ENCODE results near the gene ATXN1. TPM values are rescaled to one million over a fixed set of nuclear protein-coding genes. Genes with fewer than 3 reads are reported as not detected.

Gene ATXN1
- total RNA-seq, 4 donors from 2014 or later, result 24.9 to 48.0 (median 36.8) TPM

DNA sequence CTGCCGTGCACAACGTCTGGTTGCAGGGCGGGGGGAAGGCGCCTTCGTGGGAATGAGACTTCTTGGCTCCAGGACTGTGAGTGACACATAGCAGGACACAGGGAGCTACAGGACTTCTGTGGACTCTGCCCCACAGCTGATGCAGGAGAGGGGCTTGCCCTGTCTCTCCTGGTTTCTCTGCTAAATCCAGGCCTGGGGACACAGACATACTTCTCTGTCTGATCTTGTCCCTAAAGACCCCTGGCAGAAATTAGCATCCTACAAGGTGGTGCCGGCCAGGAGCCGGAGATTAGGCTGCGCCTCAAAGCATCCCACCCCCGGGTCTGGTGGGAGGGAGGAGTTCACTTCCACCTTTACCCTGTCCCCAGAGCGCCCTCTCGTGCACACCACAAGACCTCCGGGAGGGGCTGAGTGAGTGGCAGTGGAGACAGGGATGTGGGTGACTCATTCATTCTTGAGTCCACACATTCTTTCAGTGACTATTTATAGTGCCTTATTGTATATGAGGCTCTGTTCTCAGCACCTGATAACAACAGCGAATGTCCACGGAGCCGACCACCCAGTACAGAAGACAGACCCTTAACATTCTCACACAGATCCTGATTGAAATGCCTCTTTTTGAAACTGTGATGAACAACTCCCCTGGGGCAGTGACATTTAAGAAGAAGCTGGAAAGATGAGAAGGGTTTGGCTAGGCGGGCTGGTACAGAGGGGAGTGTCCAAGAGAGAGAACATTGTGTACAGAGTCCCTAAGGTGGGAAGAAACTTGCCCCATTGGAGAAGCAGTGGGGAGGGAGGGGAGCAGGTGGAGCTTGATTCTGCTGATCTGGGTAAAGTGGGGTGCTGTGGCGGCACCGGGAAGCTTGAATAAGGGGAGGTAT, 483.9 kb downstream of the ATXN1 start:
- Histone ChIP-seq H3K4me3 (no peak overlapping the region), H3K27ac (peak overlapping the region in 2 of 4 donors; percentile 32 to 65), H3K4me1 (peaks cover 0 to 29% (median 5%) of the 10 kb centered on the region in 4 donors), H3K36me3 (peaks cover 0 to 14% (median 0%) of the 10 kb centered on the region in 3 donors), H3K27me3 (no peaks in the 10 kb centered on the region), H3K9me3 (no peaks in the 10 kb centered on the region)
- TF ChIP-seq CTCF (IDR thresholded peaks at IDR 0.05), result peak in 1 of 5 experiments; percentile 27
- no peak for TF ChIP-seq POLR2A (IDR thresholded peaks at IDR 0.05)
- TF ChIP-seq EP300 (IDR thresholded peaks at IDR 0.05), result peak in 1 of 2 donors; percentile 49
- WGBS, 2 donors, result 46 to 48% methylated on average over 15 to 18 of the region's 18 CpGs
- peak; percentile 12 to 16 for DNase-seq (ENCODE audit: low spot score in 2 of 2)

DNA sequence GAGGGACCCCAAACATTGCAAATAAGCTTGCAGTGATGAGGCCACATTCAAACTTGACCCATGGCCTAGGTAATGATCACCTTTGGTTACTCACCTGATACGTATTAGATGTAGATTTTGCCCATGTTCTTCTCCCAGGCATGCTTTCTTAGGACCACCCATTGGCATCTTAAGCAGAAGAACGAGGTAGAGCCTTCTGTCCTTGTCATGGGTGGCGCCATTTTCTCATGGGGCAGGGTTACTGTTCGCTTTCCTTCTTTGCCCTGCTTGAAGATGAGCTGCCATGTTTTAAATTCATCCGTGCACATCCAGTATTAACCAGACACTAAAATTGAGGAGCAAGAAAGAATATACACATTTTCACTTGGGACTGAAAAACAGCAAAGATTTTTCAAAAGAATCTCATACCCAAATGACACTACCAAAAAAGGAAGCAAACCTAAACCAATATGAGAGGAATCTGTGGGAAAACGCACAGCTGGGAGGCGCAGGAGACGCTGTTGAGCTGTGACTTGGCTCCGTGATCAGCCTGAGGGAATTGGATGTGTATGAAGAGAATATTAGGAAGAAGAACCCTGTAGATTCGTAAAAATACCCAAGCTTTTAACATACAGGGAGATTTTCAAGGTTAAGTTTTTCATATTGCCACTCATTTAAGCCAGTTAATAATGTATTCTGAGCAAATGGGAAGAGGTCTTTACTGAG, 486.2 kb downstream of the ATXN1 start:
- Histone ChIP-seq H3K4me1 (peaks cover 0 to 29% (median 5%) of the 10 kb centered on the region in 4 donors), H3K27me3 (no peaks in the 10 kb centered on the region), H3K9me3 (no peaks in the 10 kb centered on the region), H3K27ac (no peak overlapping the region), H3K4me3 (no peak overlapping the region), H3K36me3 (peaks cover 0 to 14% (median 0%) of the 10 kb centered on the region in 3 donors)
- no peak for DNase-seq (ENCODE audit: low spot score in 2 of 2)
- TF ChIP-seq EP300 (IDR thresholded peaks at IDR 0.05), result no peak
- no peak for TF ChIP-seq POLR2A (IDR thresholded peaks at IDR 0.05)
- no peak for TF ChIP-seq CTCF (IDR thresholded peaks at IDR 0.05)
- 90 to 91% methylated on average over 10 of the region's 10 CpGs for WGBS, 2 donors

- no peak overlapping the region for H3K27ac ChIP-seq
- H3K36me3 ChIP-seq, result peaks cover 0 to 13% (median 0%) of the 10 kb centered on the region in 3 donors
- H3K4me3 ChIP-seq, result no peak overlapping the region
- DNase-seq (ENCODE audit: low spot score in 2 of 2), result no peak
- no peaks in the 10 kb centered on the region for H3K9me3 ChIP-seq
- TF ChIP-seq POLR2A (IDR thresholded peaks at IDR 0.05) (no peak), CTCF (IDR thresholded peaks at IDR 0.05) (no peak), EP300 (IDR thresholded peaks at IDR 0.05) (no peak)
- no peaks in the 10 kb centered on the region for H3K27me3 ChIP-seq
- peaks cover 0 to 29% (median 5%) of the 10 kb centered on the region in 4 donors for H3K4me1 ChIP-seq
- 64 to 71% methylated on average over 4 of the region's 4 CpGs for WGBS, 2 donors
Observed at GRCh38 chr6:16274483-16274882, 486.8 kb downstream of the ATXN1 start.

- WGBS, 2 donors, result 7 to 30% methylated on average over 1 of the region's 1 CpG
- no peak overlapping the region for H3K27ac ChIP-seq
Observed at GRCh38 chr6:16273256-16273655, 488.0 kb downstream of the ATXN1 start.

More at GRCh38 chr6:16273256-16273655, 488.0 kb downstream of the ATXN1 start:
- no peak for TF ChIP-seq CTCF (IDR thresholded peaks at IDR 0.05)
- TF ChIP-seq EP300 (IDR thresholded peaks at IDR 0.05), result no peak
- TF ChIP-seq POLR2A (IDR thresholded peaks at IDR 0.05), result no peak
- Histone ChIP-seq H3K36me3 (peaks cover 0 to 1% (median 0%) of the 10 kb centered on the region in 3 donors), H3K27me3 (no peaks in the 10 kb centered on the region), H3K4me1 (peaks cover 0 to 27% (median 5%) of the 10 kb centered on the region in 4 donors), H3K4me3 (no peak overlapping the region), H3K9me3 (no peaks in the 10 kb centered on the region)
- DNase-seq (ENCODE audit: low spot score in 2 of 2), result no peak
